ENCODE data around the gene VMP1. TPM values are rescaled to one million over a fixed set of nuclear protein-coding genes. Genes with fewer than 3 reads are reported as not detected.
"Not testable (repeated sequence)": the region's sequence is repeated elsewhere in the genome, so short reads cannot be mapped to it uniquely, and the experiment has no call there.

VMP1 gene
- polyA plus RNA-seq, 3 donors, result 90.1 to 126 (median 108) TPM

- DNase-seq (ENCODE audit: extremely low read depth in 1 of 11, low read depth in 9 of 11, low spot score in 4 of 11), result no peak
These were observed 54.8 kb downstream of the VMP1 start for GRCh38 chr17:59762049-59762823.

DNA sequence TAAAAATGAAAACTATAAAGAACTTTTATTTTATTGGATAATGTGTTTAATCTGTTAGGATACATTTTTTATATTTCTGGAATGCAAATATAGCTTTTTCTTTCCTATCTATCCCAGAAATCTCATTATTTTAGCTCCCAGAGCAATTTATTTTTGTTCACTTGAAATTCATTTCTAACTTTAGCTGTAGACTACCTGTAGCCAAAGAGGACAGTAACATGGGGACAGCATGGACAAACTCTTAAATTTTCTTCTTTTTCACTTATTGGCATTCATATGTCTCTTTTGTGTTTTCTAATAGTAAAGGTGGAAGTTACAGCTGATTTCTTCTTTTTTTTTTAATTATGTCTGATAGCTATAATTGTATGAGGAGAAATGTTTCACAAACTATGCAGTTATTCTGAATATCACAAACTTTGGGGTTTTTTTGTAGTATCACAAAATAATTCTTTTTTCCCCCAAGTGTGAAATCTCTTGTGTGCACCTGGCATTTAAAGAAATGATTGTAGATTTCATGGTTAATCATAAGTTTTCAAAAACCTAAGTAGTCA is 55.4 kb downstream of the VMP1 start:
- no peak for DNase-seq (ENCODE audit: extremely low read depth in 1 of 11, low read depth in 9 of 11, low spot score in 4 of 11)

DNA sequence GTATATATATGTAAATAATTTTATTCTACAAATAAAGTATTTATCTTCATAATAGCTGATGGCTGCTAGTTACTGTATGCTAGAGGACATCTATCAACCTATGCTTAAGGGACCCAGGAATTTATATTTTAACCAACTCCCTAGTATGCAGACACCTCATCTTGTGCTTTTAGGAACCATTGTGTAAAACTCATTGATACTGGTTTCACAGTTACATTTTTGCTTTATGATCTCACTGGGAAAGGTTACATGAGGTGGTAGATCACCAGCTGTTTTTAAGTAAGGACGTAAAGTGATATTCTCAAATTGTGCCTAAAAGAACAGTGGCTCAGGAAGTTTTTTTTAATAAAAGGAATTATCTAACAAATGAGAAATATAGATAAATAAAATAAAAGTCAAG is 56.4 kb downstream of the VMP1 start:
- no peak for DNase-seq (ENCODE audit: extremely low read depth in 1 of 11, low read depth in 9 of 11, low spot score in 4 of 11)

GRCh38 chr17:59764292-59764741 is 56.9 kb downstream of the VMP1 start:
- DNase-seq (ENCODE audit: extremely low read depth in 1 of 11, low read depth in 9 of 11, low spot score in 4 of 11), result no peak

DNA sequence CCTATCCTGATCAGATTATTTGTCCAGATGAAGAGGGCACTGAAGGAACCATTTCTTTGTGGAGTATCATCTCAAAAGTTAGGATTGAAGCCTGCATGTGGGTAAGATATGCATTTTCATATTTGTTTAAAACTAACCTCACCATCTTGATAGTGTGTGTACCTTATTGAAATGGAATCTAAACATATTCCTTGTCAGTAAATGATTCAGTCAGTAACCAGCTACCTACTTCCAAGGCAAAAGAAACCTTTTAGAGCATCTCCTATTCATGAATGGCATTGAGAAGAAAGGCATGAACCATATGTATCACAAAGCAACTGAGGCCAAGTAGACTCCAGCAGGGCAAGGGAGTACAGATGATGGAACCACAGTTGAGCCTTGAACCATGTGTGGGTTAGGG is 57.6 kb downstream of the VMP1 start:
- DNase-seq (ENCODE audit: extremely low read depth in 1 of 11, low read depth in 9 of 11, low spot score in 4 of 11), result no peak

DNA sequence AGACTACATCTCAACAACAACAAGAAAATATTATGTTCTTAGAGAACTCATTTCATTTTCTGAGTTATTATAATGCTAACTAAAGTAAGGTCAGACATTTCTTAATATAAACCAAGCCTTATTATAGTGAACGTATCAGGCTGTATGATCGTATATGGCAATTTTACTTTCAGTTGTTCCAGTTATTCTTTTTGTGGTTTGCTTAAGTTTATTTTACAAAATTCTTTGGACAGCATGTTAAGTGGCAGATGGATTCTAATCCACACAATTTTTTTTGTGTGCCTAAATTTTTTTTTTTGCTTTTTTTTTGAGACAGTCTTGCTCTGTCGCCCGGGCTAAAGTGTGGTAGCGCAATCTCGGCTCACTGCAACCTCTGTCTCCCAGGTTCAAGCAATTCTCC is 59.0 kb downstream of the VMP1 start:
- DNase-seq (ENCODE audit: extremely low read depth in 1 of 11, low read depth in 9 of 11, low spot score in 4 of 11), result no peak

GRCh38 chr17:59767176-59767575 is 59.7 kb downstream of the VMP1 start:
- no peak for DNase-seq (ENCODE audit: extremely low read depth in 1 of 11, low read depth in 9 of 11, low spot score in 4 of 11)

GRCh38 chr17:59769887-59770286 is 62.4 kb downstream of the VMP1 start:
- DNase-seq (ENCODE audit: extremely low read depth in 1 of 11, low read depth in 9 of 11, low spot score in 4 of 11), result no peak

DNA sequence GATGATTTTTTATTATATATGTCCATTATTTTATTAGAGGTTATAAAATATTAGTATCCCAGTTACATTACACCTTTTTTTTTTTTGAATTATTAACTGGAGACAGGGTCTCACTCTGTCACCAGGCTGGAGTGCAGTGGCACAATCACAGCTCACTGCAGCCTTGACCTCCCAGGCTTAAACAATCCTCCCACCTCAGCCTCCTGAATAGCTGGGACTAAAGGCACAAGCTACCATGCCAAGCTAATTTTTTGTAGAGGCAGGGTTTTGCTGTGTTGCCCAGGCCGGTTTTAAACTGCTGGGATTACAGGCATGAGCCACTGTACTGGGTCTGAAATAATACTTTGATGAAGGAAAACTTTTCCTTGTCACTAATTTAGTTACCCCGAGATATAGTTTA is 63.6 kb downstream of the VMP1 start:
- no peak for DNase-seq (ENCODE audit: extremely low read depth in 1 of 11, low read depth in 9 of 11, low spot score in 4 of 11)

GRCh38 chr17:59775786-59776350 is 68.4 kb downstream of the VMP1 start:
- no peak for DNase-seq (ENCODE audit: extremely low read depth in 1 of 11, low read depth in 9 of 11, low spot score in 4 of 11)

DNA sequence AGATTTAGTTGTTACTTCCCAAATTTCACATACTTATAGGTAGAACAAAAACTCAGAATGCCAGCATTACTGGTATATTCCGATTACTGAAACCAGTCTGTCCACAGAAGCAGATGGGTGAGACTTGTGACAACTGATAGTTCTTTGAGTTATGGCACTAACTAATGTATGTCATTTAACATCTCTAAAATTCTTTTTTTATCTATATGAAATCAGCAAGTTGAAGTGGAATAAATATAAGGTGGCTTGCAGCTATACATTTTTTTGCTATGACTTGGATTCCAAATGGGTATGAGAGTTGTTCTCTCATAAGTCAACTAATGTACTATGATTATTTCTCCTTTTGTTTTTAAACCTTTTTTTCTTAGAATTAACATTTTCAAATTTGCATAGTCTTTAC is 69.1 kb downstream of the VMP1 start:
- DNase-seq (ENCODE audit: extremely low read depth in 1 of 11, low read depth in 9 of 11, low spot score in 4 of 11), result no peak

DNA sequence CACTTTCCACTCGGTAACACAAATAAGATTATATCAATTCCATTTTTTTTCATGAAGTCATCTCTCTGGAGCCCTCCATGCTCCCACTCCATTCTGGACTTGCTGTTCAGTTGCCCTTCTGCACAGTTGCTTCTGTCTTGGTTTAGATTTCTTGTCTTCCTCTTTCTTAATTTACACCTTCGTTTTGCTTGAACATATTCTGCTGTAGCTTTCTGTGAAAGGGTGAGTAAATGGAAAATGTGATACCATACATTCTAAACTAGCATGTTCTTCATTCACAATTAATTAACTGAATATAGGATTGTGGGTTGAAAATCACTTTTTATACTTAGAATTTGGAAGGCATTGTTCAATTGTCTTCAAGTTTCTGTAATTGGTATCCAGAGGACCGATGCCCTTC is 69.6 kb downstream of the VMP1 start:
- no peak for DNase-seq (ENCODE audit: extremely low read depth in 1 of 11, low read depth in 9 of 11, low spot score in 4 of 11)

- no peak for DNase-seq (ENCODE audit: extremely low read depth in 1 of 11, low read depth in 9 of 11, low spot score in 4 of 11)
These were observed 71.5 kb downstream of the VMP1 start for GRCh38 chr17:59778996-59779395.

- DNase-seq (ENCODE audit: extremely low read depth in 1 of 11, low read depth in 9 of 11, low spot score in 4 of 11), result no peak
These were observed 72.1 kb downstream of the VMP1 start for GRCh38 chr17:59779521-59779920.

GRCh38 chr17:59780548-59780947 is 73.1 kb downstream of the VMP1 start:
- not testable (repeated sequence) for DNase-seq (ENCODE audit: extremely low read depth in 1 of 11, low read depth in 9 of 11, low spot score in 4 of 11)

- DNase-seq (ENCODE audit: extremely low read depth in 1 of 11, low read depth in 9 of 11, low spot score in 4 of 11), result no peak
These were observed 76.0 kb downstream of the VMP1 start for GRCh38 chr17:59783221-59784047.

- DNase-seq (ENCODE audit: extremely low read depth in 1 of 11, low read depth in 9 of 11, low spot score in 4 of 11), result no peak
These were observed 77.8 kb downstream of the VMP1 start for GRCh38 chr17:59785091-59785799.

GRCh38 chr17:59786213-59786535 is 78.7 kb downstream of the VMP1 start:
- no peak for DNase-seq (ENCODE audit: extremely low read depth in 1 of 11, low read depth in 9 of 11, low spot score in 4 of 11)

Data from renal cortex interstitium (tissue), 11 donors.